SK-N-SH (cell line): ENCODE data around the gene BCL7B. TPM values are rescaled to one million over a fixed set of nuclear protein-coding genes. Genes with fewer than 3 reads are reported as not detected.

Experiments
- CTCF ChIA-PET: fragments of 300-600, 350-600 bp; formaldehyde crosslinking; extraction: SDS; loops from one replicate; lab custom pipeline; 2021; lab: Yijun Ruan, JAX
- POLR2A ChIA-PET: fragments of 350-600 bp; sonication (Branson Sonifier 250); formaldehyde crosslinking; extraction: SDS; loops from one replicate; lab custom pipeline; 2020; ENCODE audit warnings: antibody characterized with exemption, inconsistent platforms; lab: Yijun Ruan, JAX
- DNase-seq: peaks from one replicate; pipeline ENCODE4 v3.0.0; 2012
- H2AFZ ChIP-seq: fragments of 200-600 bp; sonication (generic); 2 replicates; pipeline ENCODE4 v1.8.1; 2016; ENCODE audit warnings: antibody characterized with exemption, mild to moderate bottlenecking, low read depth
- H3F3A ChIP-seq: fragments of 200-600 bp; sonication (generic); replicated peaks from 2 replicates; pipeline ENCODE3; 2016; ENCODE audit warnings: antibody characterized with exemption, mild to moderate bottlenecking; ENCODE audit not compliant: insufficient read depth
- H3K27ac ChIP-seq, 2 experiments: fragments of 200-500 bp in 1 of 2; fragments of 200-600 bp in 1 of 2; sonication (Bioruptor generic) in 1 of 2; sonication (generic), shearing (Covaris generic) in 1 of 2; 2 replicates each; pipeline versions ENCODE4 v1.5.1 to v1.6.1; 2014 to 2016; ENCODE audit warnings: low read depth in 2 of 2, inconsistent platforms in 1 of 2, low read length in 1 of 2, mild to moderate bottlenecking in 1 of 2, mixed read lengths in 1 of 2
- H3K27me3 ChIP-seq: fragments of 200-600 bp; sonication (generic), shearing (Covaris generic); 2 replicates; pipeline ENCODE4 v1.6.1; 2016; ENCODE audit warnings: mixed run types; ENCODE audit not compliant: insufficient read depth
- H3K36me3 ChIP-seq, 2 experiments: fragments of 200-500 bp in 1 of 2; fragments of 200-600 bp in 1 of 2; sonication (Bioruptor generic) in 1 of 2; sonication (generic) in 1 of 2; replicated peaks in 1 of 2; 2 replicates each; pipeline versions ENCODE3 to v1.5.1; 2014 to 2016; ENCODE audit warnings: low read length in 1 of 2, mild to moderate bottlenecking in 1 of 2; ENCODE audit not compliant: insufficient read depth in 2 of 2, control insufficient read depth in 1 of 2
- H3K4me1 ChIP-seq, 2 experiments: fragments of 200-500 bp in 1 of 2; fragments of 200-600 bp in 1 of 2; sonication (Bioruptor generic) in 1 of 2; sonication (generic), shearing (Covaris generic) in 1 of 2; 2 replicates each; pipeline versions ENCODE4 v1.5.1 to v1.6.1; 2014 to 2016; ENCODE audit warnings: low read depth in 1 of 2, low read length in 1 of 2, mixed run types in 1 of 2; ENCODE audit not compliant: insufficient read depth in 2 of 2, control insufficient read depth in 1 of 2
- H3K4me2 ChIP-seq: fragments of 200-600 bp; sonication (generic), shearing (Covaris generic); 2 replicates; pipeline ENCODE4 v1.6.1; 2017; ENCODE audit warnings: mixed run types
- H3K4me3 ChIP-seq, 2 experiments: fragments of 200-500 bp in 1 of 2; fragments of 200-600 bp in 1 of 2; sonication (Bioruptor generic) in 1 of 2; sonication (generic), shearing (Covaris generic) in 1 of 2; 2 replicates each; pipeline versions ENCODE4 v1.5.1 to v1.8.1; 2014 to 2016; ENCODE audit warnings: low read depth in 2 of 2, inconsistent platforms in 1 of 2, low read length in 1 of 2, mild to moderate bottlenecking in 1 of 2, mixed read lengths in 1 of 2, moderate library complexity in 1 of 2
- H3K79me2 ChIP-seq: fragments of 200-600 bp; sonication (generic); 2 replicates; pipeline ENCODE4 v1.8.1; 2017; ENCODE audit warnings: mild to moderate bottlenecking; ENCODE audit not compliant: insufficient read depth
- H3K9ac ChIP-seq: fragments of 200-600 bp; sonication (generic); 2 replicates; pipeline ENCODE4 v1.6.1; 2017; ENCODE audit warnings: mixed run types
- H3K9me2 ChIP-seq: fragments of 200-600 bp; sonication (generic); 2 replicates; pipeline ENCODE4 v1.6.1; 2017; ENCODE audit warnings: mixed run types
- H3K9me3 ChIP-seq: fragments of 200-600 bp; sonication (generic); 2 replicates; pipeline ENCODE4 v1.6.1; 2017; ENCODE audit warnings: mixed run types, mild to moderate bottlenecking, moderate library complexity
- H4K20me1 ChIP-seq: fragments of 200-600 bp; sonication (generic); 2 replicates; pipeline ENCODE4 v1.6.1; 2017; ENCODE audit warnings: mild to moderate bottlenecking, mixed run types; ENCODE audit not compliant: insufficient read depth
- NFIC ChIP-seq: IDR thresholded peaks from 2 replicates; pipeline ENCODE4 v1.4.0; 2012; ENCODE audit warnings: borderline replicate concordance
- RCOR1 ChIP-seq: fragments of 150-350 bp; IDR thresholded peaks from 2 replicates; pipeline ENCODE4 v1.6.1; 2017; ENCODE audit warnings: antibody characterized with exemption, low read length
- RXRA ChIP-seq: IDR thresholded peaks from 2 replicates; pipeline ENCODE4 v1.4.0; 2012; ENCODE audit warnings: low read depth, mild to moderate bottlenecking, borderline replicate concordance
- SMC3 ChIP-seq: IDR thresholded peaks from 2 replicates; pipeline ENCODE4 v1.6.1; 2012; ENCODE audit warnings: low read depth, low read length, improper control_type of control experiment
- WGBS: methylation state at CpG from one replicate; pipeline ENCODE4 v1.1.6; 2017; ENCODE audit warnings: low lambda C conversion rate; 5-methylcytosine and 5-hydroxymethylcytosine counted together
- polyA plus RNA-seq, 3 experiments: library from polyadenylated mRNA; depleted of rRNA; stranded (reverse); fragments of >200 nt; gene quantifications; 2 replicates each; pipeline ENCODE4 v1.2.3, GENCODE V29; 2012
- TF ChIP-seq, protein P1 (sequence below): fragments of 150-350 bp; IDR thresholded peaks from 2 replicates; pipeline ENCODE4 v1.6.1; 2017; ENCODE audit warnings: antibody characterized with exemption, low read length, low read depth, borderline replicate concordance
- TF ChIP-seq, protein P2 (sequence below): IDR thresholded peaks from 2 replicates; pipeline ENCODE4; 2012
- TF ChIP-seq, protein P3 (sequence below): fragments of 150-350 bp; IDR thresholded peaks from 2 replicates; pipeline ENCODE4 v1.6.1; 2016; ENCODE audit warnings: mild to moderate bottlenecking, low read depth, low read length
- TF ChIP-seq, protein P4 (sequence below): IDR thresholded peaks from 2 replicates; pipeline ENCODE4 v1.4.0; 2012; ENCODE audit warnings: low read depth

BCL7B gene
- polyA plus RNA-seq, 1 of the 3 experiments (the other 2 are of a cell fraction) = 114 TPM

DNA sequence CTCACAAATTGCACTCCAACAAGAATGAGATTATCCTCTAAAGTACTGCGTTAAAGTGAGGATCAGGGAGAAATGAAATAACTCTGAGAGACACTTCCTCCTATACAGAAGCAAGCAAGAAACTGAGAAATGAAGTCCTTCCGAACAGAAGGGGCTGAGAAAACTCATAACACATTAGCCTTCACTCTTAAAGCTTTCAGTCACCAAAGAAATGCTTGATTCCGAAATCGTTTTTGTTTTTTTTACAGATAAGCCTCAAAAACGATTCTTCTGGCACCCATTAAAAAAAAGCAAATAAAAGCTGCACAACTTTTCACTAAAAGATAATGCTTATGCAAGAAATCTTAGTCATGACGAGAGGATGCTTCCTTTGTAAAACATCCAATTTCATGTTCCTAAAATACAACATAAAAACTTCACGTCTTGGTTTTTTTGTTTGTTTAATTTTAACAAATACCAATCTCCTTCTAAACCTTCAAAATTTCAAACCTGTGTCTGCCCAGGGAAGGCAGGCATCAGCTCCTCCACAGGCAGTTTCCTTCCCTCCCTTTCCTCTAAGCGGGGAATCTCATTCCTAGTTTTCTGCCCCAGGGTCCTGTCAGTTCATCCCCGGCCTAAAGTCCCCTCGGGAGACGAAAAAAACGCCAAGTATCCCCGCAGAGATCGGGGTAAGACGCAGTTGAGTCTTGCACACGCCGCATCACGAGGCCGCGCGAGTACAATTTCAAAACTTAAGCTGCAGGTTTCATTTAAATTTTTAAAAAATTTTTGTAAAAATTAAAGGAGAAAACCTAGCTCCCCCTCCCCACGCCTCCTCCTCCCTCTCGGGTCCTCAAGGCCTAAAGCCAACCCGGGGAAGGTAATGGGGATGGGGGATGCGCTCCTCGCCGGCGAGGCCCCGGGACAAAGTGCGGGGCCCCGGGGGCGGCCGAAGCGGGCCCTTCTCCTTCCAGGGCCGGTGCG, 36.5 kb downstream of the BCL7B start:
- H3K9me3 ChIP-seq = no peaks in the 10 kb centered on the region
- ChIA-PET POLR2A (interaction anchor here (0.6 to 1.7 kb wide), 4 partner anchors 11 to 63 kb away, joined by 3 to 7 read pairs (median 4); no protein-coding TSS in a partner anchor), CTCF (interaction anchor here (1.0 to 2.1 kb wide), 9 partner anchors 11 to 214 kb away, joined by 3 to 11 read pairs (median 3); no protein-coding TSS in a partner anchor)
- peaks cover 50% of the 10 kb centered on the region for H4K20me1 ChIP-seq
- H3K27ac ChIP-seq = peak overlapping the region; percentile 77 to 92
- DNase-seq = peak; percentile 60
- peak overlapping the region; percentile 85 for H3K9ac ChIP-seq
- H3K4me1 ChIP-seq = peaks cover 14 to 23% of the 10 kb centered on the region in 2 experiments
- under 1% methylated on average over 36 of the region's 36 CpGs for WGBS
- peak overlapping the region; percentile 69 to 83 for H3K4me3 ChIP-seq
- H3K79me2 ChIP-seq = peaks cover 64% of the 10 kb centered on the region
- peaks cover 25% of the 10 kb centered on the region for H3F3A ChIP-seq
- peaks cover 9 to 38% of the 10 kb centered on the region in 2 experiments for H3K36me3 ChIP-seq
- no peaks in the 10 kb centered on the region for H3K9me2 ChIP-seq
- H3K4me2 ChIP-seq = peak overlapping the region; percentile 94
- no peaks in the 10 kb centered on the region for H3K27me3 ChIP-seq
- no peak overlapping the region for H2AFZ ChIP-seq
- TF ChIP-seq, protein P1, sequence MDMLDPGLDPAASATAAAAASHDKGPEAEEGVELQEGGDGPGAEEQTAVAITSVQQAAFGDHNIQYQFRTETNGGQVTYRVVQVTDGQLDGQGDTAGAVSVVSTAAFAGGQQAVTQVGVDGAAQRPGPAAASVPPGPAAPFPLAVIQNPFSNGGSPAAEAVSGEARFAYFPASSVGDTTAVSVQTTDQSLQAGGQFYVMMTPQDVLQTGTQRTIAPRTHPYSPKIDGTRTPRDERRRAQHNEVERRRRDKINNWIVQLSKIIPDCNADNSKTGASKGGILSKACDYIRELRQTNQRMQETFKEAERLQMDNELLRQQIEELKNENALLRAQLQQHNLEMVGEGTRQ = no peak
- TF ChIP-seq RXRA (no peak), NFIC (no peak), RCOR1 (no peak), SMC3 (no peak)
- TF ChIP-seq, protein P2, sequence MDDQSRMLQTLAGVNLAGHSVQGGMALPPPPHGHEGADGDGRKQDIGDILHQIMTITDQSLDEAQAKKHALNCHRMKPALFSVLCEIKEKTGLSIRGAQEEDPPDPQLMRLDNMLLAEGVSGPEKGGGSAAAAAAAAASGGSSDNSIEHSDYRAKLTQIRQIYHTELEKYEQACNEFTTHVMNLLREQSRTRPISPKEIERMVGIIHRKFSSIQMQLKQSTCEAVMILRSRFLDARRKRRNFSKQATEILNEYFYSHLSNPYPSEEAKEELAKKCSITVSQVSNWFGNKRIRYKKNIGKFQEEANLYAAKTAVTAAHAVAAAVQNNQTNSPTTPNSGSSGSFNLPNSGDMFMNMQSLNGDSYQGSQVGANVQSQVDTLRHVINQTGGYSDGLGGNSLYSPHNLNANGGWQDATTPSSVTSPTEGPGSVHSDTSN = no peak
- TF ChIP-seq, protein P3, sequence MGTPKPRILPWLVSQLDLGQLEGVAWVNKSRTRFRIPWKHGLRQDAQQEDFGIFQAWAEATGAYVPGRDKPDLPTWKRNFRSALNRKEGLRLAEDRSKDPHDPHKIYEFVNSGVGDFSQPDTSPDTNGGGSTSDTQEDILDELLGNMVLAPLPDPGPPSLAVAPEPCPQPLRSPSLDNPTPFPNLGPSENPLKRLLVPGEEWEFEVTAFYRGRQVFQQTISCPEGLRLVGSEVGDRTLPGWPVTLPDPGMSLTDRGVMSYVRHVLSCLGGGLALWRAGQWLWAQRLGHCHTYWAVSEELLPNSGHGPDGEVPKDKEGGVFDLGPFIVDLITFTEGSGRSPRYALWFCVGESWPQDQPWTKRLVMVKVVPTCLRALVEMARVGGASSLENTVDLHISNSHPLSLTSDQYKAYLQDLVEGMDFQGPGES = no peak
- TF ChIP-seq, protein P4, sequence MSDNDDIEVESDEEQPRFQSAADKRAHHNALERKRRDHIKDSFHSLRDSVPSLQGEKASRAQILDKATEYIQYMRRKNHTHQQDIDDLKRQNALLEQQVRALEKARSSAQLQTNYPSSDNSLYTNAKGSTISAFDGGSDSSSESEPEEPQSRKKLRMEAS = 0 out of 2 replicates have a peak, but pooled peaks have one; percentile 24
- TF ChIP-seq, all 33 proteins: peak for 1
